Aorta (tissue), 5 donors: ENCODE results near the gene LTBP2. TPM values are rescaled to one million over a fixed set of nuclear protein-coding genes. Genes with fewer than 3 reads are reported as not detected.
A peak's percentile ranks its signal among the peaks of the same experiment; 100 is the strongest.

Experiments
- ATAC-seq: fragments of 200-7000 bp; cut with Tn5 transposase; one replicate; pipeline ENCODE4 v1.9.1; 2022; ENCODE audit warnings: moderate library complexity; ENCODE audit not compliant: low FRiP score
- DNase-seq, 2 donors: peaks; one replicate each; pipeline ENCODE4 v3.0.0-alpha.2; 2020
- H3K27ac ChIP-seq, 2 donors: one replicate each; pipeline ENCODE4 v1.5.1; 2013; ENCODE audit warnings: low read length in 2 of 2, mild to moderate bottlenecking in 2 of 2, moderate library complexity in 2 of 2, control low read depth in 1 of 2, inconsistent platforms in 1 of 2, low read depth in 1 of 2
- H3K27me3 ChIP-seq, 2 donors: one replicate each; pipeline ENCODE4 v1.6.1; 2013; ENCODE audit warnings: control low read depth in 1 of 2, low read length in 1 of 2, mild to moderate bottlenecking in 1 of 2, moderate library complexity in 1 of 2; ENCODE audit not compliant: insufficient read depth in 2 of 2, control insufficient read depth in 1 of 2
- H3K36me3 ChIP-seq, 2 donors: one replicate each; pipeline ENCODE4 v1.6.1; 2013; ENCODE audit warnings: control low read depth in 1 of 2, low read length in 1 of 2, mild to moderate bottlenecking in 1 of 2; ENCODE audit not compliant: insufficient read depth in 2 of 2, control insufficient read depth in 1 of 2
- H3K4me1 ChIP-seq, 2 donors: one replicate each; pipeline ENCODE4 v1.6.1; 2013; ENCODE audit warnings: low read length in 2 of 2, control low read depth in 1 of 2, mild to moderate bottlenecking in 1 of 2, moderate library complexity in 1 of 2; ENCODE audit not compliant: insufficient read depth in 2 of 2, control insufficient read depth in 1 of 2
- H3K4me3 ChIP-seq, 2 donors: one replicate each; pipeline ENCODE4 v1.5.1; 2013; ENCODE audit warnings: low read length in 2 of 2, control low read depth in 1 of 2, mild to moderate bottlenecking in 1 of 2
- H3K9me3 ChIP-seq: one replicate; pipeline ENCODE4 v1.6.1; 2013; ENCODE audit warnings: mild to moderate bottlenecking, low read length; ENCODE audit not compliant: control insufficient read depth
- WGBS, 2 donors: extraction: QIAGEN DNeasy Blood & Tissue Kit; methylation state at CpG; one replicate each; pipeline ENCODE4 v1.1.7; 2013; 5-methylcytosine and 5-hydroxymethylcytosine counted together
- intact Hi-C, 2 donors: fragments of 100-400 bp; cut with DNase I; formaldehyde crosslinking; loops; one replicate each; pipeline versions ENCODE4 v1.14.2 to v1.15.0; 2022
- polyA plus RNA-seq, 2 donors: library from polyadenylated mRNA; stranded (reverse); fragments of 200-250 nt; gene quantifications; one replicate each; pipeline ENCODE4 v1.2.3, GENCODE V29; 2013
- total RNA-seq, 2 donors: library from RNA; stranded (reverse); fragmentation: NEBNext Ultra II Directional; extraction: Animal tissue kit (Norgen Biotek cat#: 25700); gene quantifications; one replicate each; pipeline ENCODE4 v1.2.1, GENCODE V29; 2021
- donor health status: healthy with polysubstance abuse.
- donor health status: Bipolar disorder and iron deficiency.
- donor health status: DM: no; HTN: no; CAD: no.
- donor health status: DM: no; HTN: no; CAD: no.
- donor health status: DM: yes; HTN: yes; CAD: no.

Gene LTBP2
- total and polyA plus RNA-seq, 4 donors = 40.4 to 363 (median 228) TPM

GRCh38 chr14:74552623-74553022, 59.4 kb downstream of the LTBP2 start:
- DNase-seq (peak; percentile 92 to 95), ATAC-seq (peak; percentile 58)
- peaks cover 0 to 2% of the 10 kb centered on the region in 2 donors for H3K36me3 ChIP-seq
- H3K4me1 ChIP-seq = no peaks in the 10 kb centered on the region
- WGBS, 2 donors = 0 to 8% methylated on average over 6 of the region's 6 CpGs
- H3K4me3 ChIP-seq = no peak overlapping the region
- no peaks in the 10 kb centered on the region for H3K27me3 ChIP-seq
- no peaks in the 10 kb centered on the region for H3K9me3 ChIP-seq
- H3K27ac ChIP-seq = peak overlapping the region; percentile 44 to 72
- intact Hi-C loops = loop anchor here in 1 of 2 donors (5.0 kb wide), 1 partner anchor 45 kb away; no protein-coding TSS in a partner anchor

GRCh38 chr14:74551431-74552371, 60.3 kb downstream of the LTBP2 start:
- no peaks in the 10 kb centered on the region for H3K27me3 ChIP-seq
- peaks cover 0 to 2% of the 10 kb centered on the region in 2 donors for H3K36me3 ChIP-seq
- H3K9me3 ChIP-seq = no peaks in the 10 kb centered on the region
- intact Hi-C loops = loop anchor here in 1 of 2 donors (5.0 kb wide), 1 partner anchor 46 kb away; no protein-coding TSS in a partner anchor
- DNase-seq (peak; percentile 85 to 86), ATAC-seq (peak; percentile 53)
- H3K27ac ChIP-seq = peak overlapping the region; percentile 10 to 71
- H3K4me3 ChIP-seq = no peak overlapping the region
- H3K4me1 ChIP-seq = peaks cover 0 to 3% of the 10 kb centered on the region in 2 donors
- 20 to 24% methylated on average over 21 of the region's 21 CpGs for WGBS, 2 donors

GRCh38 chr14:74551001-74551400, 61.0 kb downstream of the LTBP2 start:
- intact Hi-C loops = loop anchor here in 1 of 2 donors (5.0 kb wide), 1 partner anchor 46 kb away; no protein-coding TSS in a partner anchor
- Histone ChIP-seq H3K9me3 (no peaks in the 10 kb centered on the region), H3K27ac (peak overlapping the region in 1 of 2 donors; percentile 71), H3K27me3 (no peaks in the 10 kb centered on the region), H3K4me1 (peaks cover 0 to 6% of the 10 kb centered on the region in 2 donors), H3K4me3 (no peak overlapping the region), H3K36me3 (peaks cover 0 to 2% of the 10 kb centered on the region in 2 donors)
- DNase-seq (peak in 1 of 2 donors; percentile 78), ATAC-seq (no peak)
- WGBS, 2 donors = 65 to 79% methylated on average over 9 to 11 of the region's 11 CpGs

- H3K27ac ChIP-seq = peak overlapping the region in 1 of 2 donors; percentile 49
- DNase-seq (peak in 1 of 2 donors; percentile 49), ATAC-seq (no peak)
- H3K4me1 ChIP-seq = peaks cover 0 to 6% of the 10 kb centered on the region in 2 donors
- peaks cover 0 to 2% of the 10 kb centered on the region in 2 donors for H3K36me3 ChIP-seq
- H3K4me3 ChIP-seq = no peak overlapping the region
- whole genome bisulfite sequencing, 2 donors = 0% methylated on average over 1 of the region's 1 CpG
- intact Hi-C loops = loop anchor here in 1 of 2 donors (5.0 kb wide), 1 partner anchor 47 kb away; no protein-coding TSS in a partner anchor
- H3K27me3 ChIP-seq = no peaks in the 10 kb centered on the region
- no peaks in the 10 kb centered on the region for H3K9me3 ChIP-seq
These were observed 62.0 kb downstream of the LTBP2 start for GRCh38 chr14:74550071-74550470.

GRCh38 chr14:74549588-74549987, 62.4 kb downstream of the LTBP2 start:
- 66 to 82% methylated on average over 1 of the region's 1 CpG for WGBS, 2 donors
- H3K4me3 ChIP-seq = no peak overlapping the region
- no peaks in the 10 kb centered on the region for H3K9me3 ChIP-seq
- peaks cover 0 to 2% of the 10 kb centered on the region in 2 donors for H3K36me3 ChIP-seq
- intact Hi-C loops = no loop called here
- H3K4me1 ChIP-seq = peaks cover 0 to 6% of the 10 kb centered on the region in 2 donors
- H3K27me3 ChIP-seq = no peaks in the 10 kb centered on the region
- peak overlapping the region; percentile 8 to 49 for H3K27ac ChIP-seq
- DNase-seq (peak in 1 of 2 donors; percentile 63), ATAC-seq (no peak)

GRCh38 chr14:74548881-74549280, 63.2 kb downstream of the LTBP2 start:
- Histone ChIP-seq H3K4me3 (no peak overlapping the region), H3K9me3 (no peaks in the 10 kb centered on the region), H3K36me3 (peaks cover 0 to 2% of the 10 kb centered on the region in 2 donors), H3K27ac (peak overlapping the region in 1 of 2 donors; percentile 25), H3K4me1 (peaks cover 0 to 6% of the 10 kb centered on the region in 2 donors), H3K27me3 (no peaks in the 10 kb centered on the region)
- 6 to 10% methylated on average over 3 of the region's 3 CpGs for WGBS, 2 donors
- DNase-seq = peak; percentile 94
- ATAC-seq = peak; percentile 51
- intact Hi-C loops = no loop called here

- no peaks in the 10 kb centered on the region for H3K27me3 ChIP-seq
- DNase-seq = peak; percentile 24 to 46
- H3K36me3 ChIP-seq = peaks cover 0 to 2% of the 10 kb centered on the region in 2 donors
- no peaks in the 10 kb centered on the region for H3K9me3 ChIP-seq
- H3K27ac ChIP-seq = peak overlapping the region in 1 of 2 donors; percentile 16
- ATAC-seq = no peak
- intact Hi-C loops = loop anchor here in 1 of 2 donors (1.0 kb wide), 1 partner anchor 26 kb away; no protein-coding TSS in a partner anchor
- WGBS, 2 donors = 77 to 83% methylated on average over 5 of the region's 5 CpGs
- H3K4me1 ChIP-seq = peaks cover 0 to 6% of the 10 kb centered on the region in 2 donors
- H3K4me3 ChIP-seq = no peak overlapping the region
These were observed 64.6 kb downstream of the LTBP2 start for GRCh38 chr14:74547331-74547927.

GRCh38 chr14:74546416-74546815, 65.6 kb downstream of the LTBP2 start:
- no peak for DNase-seq
- no peak for ATAC-seq
- 36 to 44% methylated on average over 11 of the region's 11 CpGs for WGBS, 2 donors

More at GRCh38 chr14:74546416-74546815, 65.6 kb downstream of the LTBP2 start:
- Histone ChIP-seq H3K27ac (peak overlapping the region; percentile 15 to 22), H3K36me3 (peaks cover 0 to 2% of the 10 kb centered on the region in 2 donors), H3K4me3 (no peak overlapping the region), H3K27me3 (no peaks in the 10 kb centered on the region), H3K9me3 (no peaks in the 10 kb centered on the region), H3K4me1 (peaks cover 0 to 6% of the 10 kb centered on the region in 2 donors)
- intact Hi-C loops = no loop called here
